Measurements from ENCODE around the gene LDB3.

DNA sequence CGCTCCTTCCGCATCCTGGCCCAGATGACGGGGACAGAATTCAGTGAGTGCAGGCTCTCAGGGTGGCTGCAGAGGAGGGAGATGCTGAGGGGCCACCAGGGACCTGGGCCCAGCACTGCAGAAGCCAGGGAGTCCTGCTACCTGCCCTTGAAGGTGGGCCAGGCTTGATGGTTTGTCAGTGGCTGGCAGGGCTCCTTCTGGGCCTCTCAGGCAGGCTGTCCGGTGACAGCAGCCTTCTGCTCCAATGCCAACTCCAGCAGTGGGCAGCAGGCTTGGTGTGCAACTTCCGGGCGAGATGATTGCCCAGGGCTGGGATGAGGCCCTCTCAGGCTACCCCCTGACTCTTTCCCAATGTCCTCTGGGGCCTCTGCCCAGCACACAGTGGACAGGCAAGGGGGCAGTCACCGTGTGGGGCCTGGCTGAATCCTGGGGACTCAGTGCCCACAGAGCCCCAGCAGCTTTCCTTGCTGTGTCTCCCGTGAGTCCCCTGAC, 23.8 kb downstream of the LDB3 start:
- TF ChIP-seq, protein P1, sequence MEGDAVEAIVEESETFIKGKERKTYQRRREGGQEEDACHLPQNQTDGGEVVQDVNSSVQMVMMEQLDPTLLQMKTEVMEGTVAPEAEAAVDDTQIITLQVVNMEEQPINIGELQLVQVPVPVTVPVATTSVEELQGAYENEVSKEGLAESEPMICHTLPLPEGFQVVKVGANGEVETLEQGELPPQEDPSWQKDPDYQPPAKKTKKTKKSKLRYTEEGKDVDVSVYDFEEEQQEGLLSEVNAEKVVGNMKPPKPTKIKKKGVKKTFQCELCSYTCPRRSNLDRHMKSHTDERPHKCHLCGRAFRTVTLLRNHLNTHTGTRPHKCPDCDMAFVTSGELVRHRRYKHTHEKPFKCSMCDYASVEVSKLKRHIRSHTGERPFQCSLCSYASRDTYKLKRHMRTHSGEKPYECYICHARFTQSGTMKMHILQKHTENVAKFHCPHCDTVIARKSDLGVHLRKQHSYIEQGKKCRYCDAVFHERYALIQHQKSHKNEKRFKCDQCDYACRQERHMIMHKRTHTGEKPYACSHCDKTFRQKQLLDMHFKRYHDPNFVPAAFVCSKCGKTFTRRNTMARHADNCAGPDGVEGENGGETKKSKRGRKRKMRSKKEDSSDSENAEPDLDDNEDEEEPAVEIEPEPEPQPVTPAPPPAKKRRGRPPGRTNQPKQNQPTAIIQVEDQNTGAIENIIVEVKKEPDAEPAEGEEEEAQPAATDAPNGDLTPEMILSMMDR (IDR thresholded peaks at IDR 0.05; ENCODE audit: low read length) = no peak
- no peak for TF ChIP-seq EZH2 (IDR thresholded peaks at IDR 0.05; ENCODE audit: borderline replicate concordance, low read length)

All from OCI-LY1 (cell line).